Astrocyte (in vitro differentiated cells and primary cell): Measurements from ENCODE around the gene CFAP58. TPM values are rescaled to one million over a fixed set of nuclear protein-coding genes. Genes with fewer than 3 reads are reported as not detected.
A peak's percentile ranks its signal among the peaks of the same experiment; 100 is the strongest.

ENCODE experiments used
- DNase-seq: peaks from one replicate; pipeline ENCODE4 v3.0.0-alpha.2; 2010; ENCODE audit warnings: low read depth
- FAIRE-seq: peaks from 2 replicates; lab custom pipeline; 2011; peaks lifted over from hg19 to GRCh38; lab: Jason Lieb, UNC
- H2AFZ ChIP-seq: 2 replicates; pipeline ENCODE4 v1.6.0; 2012; ENCODE audit warnings: low read depth, low read length, inconsistent platforms
- H3K27ac ChIP-seq: 2 replicates; pipeline ENCODE4 v1.5.1; 2011; ENCODE audit warnings: low read depth, low read length, inconsistent platforms
- H3K27me3 ChIP-seq: 2 replicates; pipeline ENCODE4 v1.6.0; 2011; ENCODE audit warnings: low read length, inconsistent platforms; ENCODE audit not compliant: insufficient read depth
- H3K36me3 ChIP-seq: 2 replicates; pipeline ENCODE4 v1.5.1; 2011; ENCODE audit warnings: low read length, inconsistent platforms; ENCODE audit not compliant: insufficient read depth
- H3K4me1 ChIP-seq: 2 replicates; pipeline ENCODE4 v1.5.1; 2011; ENCODE audit warnings: low read length, inconsistent platforms; ENCODE audit not compliant: insufficient read depth
- H3K4me2 ChIP-seq: 2 replicates; pipeline ENCODE4 v1.6.0; 2012; ENCODE audit warnings: low read length, inconsistent platforms
- H3K4me3 ChIP-seq: 2 replicates; pipeline ENCODE4 v1.5.1; 2011; ENCODE audit warnings: low read depth, mild to moderate bottlenecking, low read length, inconsistent platforms; ENCODE audit not compliant: insufficient read depth
- H3K79me2 ChIP-seq: 2 replicates; pipeline ENCODE4 v1.6.0; 2012; ENCODE audit warnings: mild to moderate bottlenecking, low read length, inconsistent platforms; ENCODE audit not compliant: insufficient read depth
- H3K9ac ChIP-seq: 2 replicates; pipeline ENCODE4 v1.6.0; 2012; ENCODE audit warnings: mild to moderate bottlenecking, low read length, inconsistent platforms
- H3K9me3 ChIP-seq: 2 replicates; pipeline ENCODE4 v1.5.1; 2012; ENCODE audit warnings: low read depth, mild to moderate bottlenecking, low read length, inconsistent platforms; ENCODE audit not compliant: insufficient read depth
- H4K20me1 ChIP-seq: 2 replicates; pipeline ENCODE4 v1.6.0; 2012; ENCODE audit warnings: low read length, inconsistent platforms; ENCODE audit not compliant: insufficient read depth
- H3K27ac Mint-ChIP-seq: one replicate; pipeline ENCODE4 v1.8.0; 2021; ENCODE audit warnings: mild to moderate bottlenecking, mixed read lengths; ENCODE audit not compliant: unreplicated experiment
- H3K27me3 Mint-ChIP-seq: one replicate; pipeline ENCODE4 v1.8.0; 2021; ENCODE audit warnings: low read depth, mixed read lengths; ENCODE audit not compliant: unreplicated experiment
- H3K36me3 Mint-ChIP-seq: one replicate; pipeline ENCODE4 v1.8.0; 2021; ENCODE audit warnings: low read depth, mixed read lengths; ENCODE audit not compliant: unreplicated experiment
- H3K4me1 Mint-ChIP-seq: one replicate; pipeline ENCODE4 v1.8.0; 2021; ENCODE audit warnings: low read depth, mixed read lengths; ENCODE audit not compliant: unreplicated experiment
- H3K4me3 Mint-ChIP-seq: one replicate; pipeline ENCODE4 v1.8.0; 2021; ENCODE audit warnings: mild to moderate bottlenecking, moderate library complexity, mixed read lengths; ENCODE audit not compliant: unreplicated experiment
- H3K9me3 Mint-ChIP-seq: one replicate; pipeline ENCODE4 v1.8.0; 2021; ENCODE audit warnings: mild to moderate bottlenecking, mixed read lengths; ENCODE audit not compliant: unreplicated experiment
- CTCF ChIP-seq: IDR thresholded peaks from 2 replicates; pipeline ENCODE4 v1.5.1; 2011; ENCODE audit warnings: low read depth, mild to moderate bottlenecking, inconsistent platforms, low read length, moderate library complexity; ENCODE audit not compliant: insufficient read depth
- EZH2 ChIP-seq: IDR thresholded peaks from 2 replicates; pipeline ENCODE4 v1.6.1; 2012; ENCODE audit warnings: mild to moderate bottlenecking, low read length, inconsistent platforms; ENCODE audit not compliant: insufficient read depth
- total RNA-seq: library from RNA; stranded (reverse); gene quantifications from 2 replicates; pipeline ENCODE4 v1.2.1, GENCODE V29; 2021

The CFAP58 gene
- total RNA-seq, 1 donor from 2014 or later = 0.86 TPM

DNA sequence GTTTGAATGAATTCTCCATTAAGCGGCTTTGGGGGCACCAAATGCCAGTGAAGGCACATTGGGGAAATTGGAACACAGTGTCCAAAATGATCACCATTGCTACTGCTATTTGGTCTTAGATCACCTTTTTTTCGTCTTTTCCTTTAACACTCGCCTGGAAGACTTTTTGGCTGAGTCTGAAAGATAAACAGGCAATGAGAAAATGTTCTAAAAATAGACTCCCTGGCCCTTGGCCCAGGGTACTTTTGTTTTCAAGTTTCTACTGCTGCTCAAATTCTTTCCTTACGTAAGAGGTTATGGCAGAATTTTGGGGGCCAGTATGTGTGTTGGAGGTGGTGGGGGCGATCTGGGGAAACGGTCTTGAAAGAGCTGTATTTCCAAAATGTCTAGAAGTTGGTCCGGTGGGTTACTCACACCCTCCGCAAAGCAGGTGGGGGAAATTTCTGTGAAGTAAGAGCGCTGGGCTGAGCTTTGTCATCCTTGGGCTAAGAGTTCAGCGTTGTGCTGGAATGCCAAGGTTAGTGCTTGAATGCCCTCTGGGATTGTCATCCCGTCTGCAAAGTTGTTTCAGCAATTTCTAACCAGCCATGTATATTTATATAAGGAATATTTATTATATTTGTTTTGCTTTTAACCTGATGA is 14.0 kb upstream of the CFAP58 start:
- DNase-seq = peak; percentile 78
- Histone ChIP-seq H3K9me3 (no peaks in the 10 kb centered on the region), H3K9ac (peak overlapping the region; percentile 99), H3K79me2 (peaks cover 41% of the 10 kb centered on the region), H3K4me2 (peak overlapping the region; percentile 94), H2AFZ (peak overlapping the region; percentile 58), H3K4me3 (peak overlapping the region; percentile 87), H3K4me1 (peaks cover 41% of the 10 kb centered on the region), H3K27me3 (no peaks in the 10 kb centered on the region), H3K36me3 (no peaks in the 10 kb centered on the region), H4K20me1 (peaks cover 28% of the 10 kb centered on the region), H3K27ac (peak overlapping the region; percentile 99)
- H3K27me3 Mint-ChIP-seq = no peaks in the 10 kb centered on the region
- no peaks in the 10 kb centered on the region for H3K36me3 Mint-ChIP-seq
- peak overlapping the region; percentile 100 for H3K27ac Mint-ChIP-seq
- peaks cover 12% of the 10 kb centered on the region for H3K4me1 Mint-ChIP-seq
- H3K9me3 Mint-ChIP-seq = no peaks in the 10 kb centered on the region
- peak overlapping the region; percentile 91 for H3K4me3 Mint-ChIP-seq
- no peak for TF ChIP-seq CTCF
- no peak for TF ChIP-seq EZH2
- peak; percentile 58 for FAIRE-seq

DNA sequence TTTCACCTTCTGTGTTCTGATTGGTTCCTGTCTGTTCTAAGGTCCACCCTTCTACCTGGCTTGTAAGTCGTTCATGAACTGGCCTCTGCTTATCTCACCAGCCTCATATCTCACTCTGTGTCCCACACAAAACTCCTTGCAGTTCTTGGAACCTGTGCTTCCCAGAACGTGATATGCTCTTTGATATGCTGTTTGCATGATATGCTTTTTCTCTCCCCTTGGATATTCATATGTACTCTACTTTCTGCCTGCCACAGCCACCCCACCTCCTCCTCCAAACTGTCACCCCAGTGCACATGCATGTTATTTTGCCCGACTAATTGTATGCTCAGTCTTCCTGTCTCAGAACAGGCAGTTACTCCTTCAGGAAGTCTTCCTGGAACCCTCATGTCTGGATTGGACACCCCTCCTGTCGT is 13.5 kb upstream of the CFAP58 start:
- peak overlapping the region; percentile 99 for H3K27ac ChIP-seq
- peaks cover 23% of the 10 kb centered on the region for H4K20me1 ChIP-seq
- H3K4me1 Mint-ChIP-seq = peaks cover 12% of the 10 kb centered on the region
- H3K36me3 ChIP-seq = no peaks in the 10 kb centered on the region
- H3K9me3 ChIP-seq = no peaks in the 10 kb centered on the region
- H3K4me3 ChIP-seq = no peak overlapping the region
- H3K4me1 ChIP-seq = peaks cover 36% of the 10 kb centered on the region
- H3K4me3 Mint-ChIP-seq = no peak overlapping the region
- peak overlapping the region; percentile 99 for H3K9ac ChIP-seq
- H3K9me3 Mint-ChIP-seq = no peaks in the 10 kb centered on the region
- peak overlapping the region; percentile 94 for H3K4me2 ChIP-seq
- peaks cover 35% of the 10 kb centered on the region for H3K79me2 ChIP-seq
- FAIRE-seq = no peak
- H3K36me3 Mint-ChIP-seq = no peaks in the 10 kb centered on the region
- TF ChIP-seq CTCF (no peak), EZH2 (no peak)
- no peaks in the 10 kb centered on the region for H3K27me3 Mint-ChIP-seq
- no peak overlapping the region for H2AFZ ChIP-seq
- H3K27me3 ChIP-seq = no peaks in the 10 kb centered on the region
- no peak for DNase-seq
- no peak overlapping the region for H3K27ac Mint-ChIP-seq

GRCh38 chr10:104340641-104341040 is 13.0 kb upstream of the CFAP58 start:
- no peaks in the 10 kb centered on the region for H3K36me3 ChIP-seq
- TF ChIP-seq EZH2 = no peak
- no peak for TF ChIP-seq CTCF
- H3K27me3 ChIP-seq = no peaks in the 10 kb centered on the region
- Mint-ChIP-seq H3K4me3 (no peak overlapping the region), H3K4me1 (peaks cover 12% of the 10 kb centered on the region), H3K9me3 (no peaks in the 10 kb centered on the region), H3K27ac (no peak overlapping the region), H3K27me3 (no peaks in the 10 kb centered on the region), H3K36me3 (no peaks in the 10 kb centered on the region)
- peak overlapping the region; percentile 99 for H3K27ac ChIP-seq
- peaks cover 30% of the 10 kb centered on the region for H3K4me1 ChIP-seq
- no peak overlapping the region for H2AFZ ChIP-seq
- no peaks in the 10 kb centered on the region for H3K9me3 ChIP-seq
- H3K79me2 ChIP-seq = peaks cover 30% of the 10 kb centered on the region
- no peak for FAIRE-seq
- no peak overlapping the region for H3K4me3 ChIP-seq
- peaks cover 18% of the 10 kb centered on the region for H4K20me1 ChIP-seq
- peak overlapping the region; percentile 94 for H3K4me2 ChIP-seq
- H3K9ac ChIP-seq = no peak overlapping the region
- DNase-seq = no peak
